WTC11 (cell line): ENCODE measurements around the gene GSG1L. TPM values are rescaled to one million over a fixed set of nuclear protein-coding genes. Genes with fewer than 3 reads are reported as not detected.

Experiments used
- ATAC-seq: fragments of 200-7000 bp; cut with Tn5 transposase; 2 replicates; pipeline ENCODE4 v1.10.0; 2021; ENCODE audit warnings: mild to moderate bottlenecking, moderate library complexity
- CTCF ChIA-PET: fragments of 300-600 bp; sonication (Branson Sonifier 250); formaldehyde crosslinking; loops from one replicate; lab custom pipeline; 2021; ENCODE audit warnings: antibody characterized with exemption; lab: Charles Lee
- POLR2A ChIA-PET: fragments of 350-600 bp; sonication (Branson Sonifier 250); formaldehyde crosslinking; loops from one replicate; lab custom pipeline; 2021; ENCODE audit warnings: antibody characterized with exemption; lab: Charles Lee
- DNase-seq: peaks from one replicate; pipeline ENCODE4 v3.0.0; 2021; ENCODE audit warnings: low spot score
- H3K27ac Mint-ChIP-seq: 2 replicates; pipeline ENCODE4 v1.8.0; 2021; ENCODE audit warnings: mixed read lengths
- H3K27me3 Mint-ChIP-seq: 2 replicates; pipeline ENCODE4 v1.8.0; 2021; ENCODE audit warnings: low read depth, mild to moderate bottlenecking, moderate library complexity, mixed read lengths
- H3K36me3 Mint-ChIP-seq: 2 replicates; pipeline ENCODE4 v1.8.0; 2021; ENCODE audit warnings: mixed read lengths
- H3K4me1 Mint-ChIP-seq: 2 replicates; pipeline ENCODE4 v1.8.0; 2022; ENCODE audit warnings: mixed read lengths
- H3K4me3 Mint-ChIP-seq: 2 replicates; pipeline ENCODE4 v1.8.0; 2021; ENCODE audit warnings: mild to moderate bottlenecking, moderate library complexity, mixed read lengths
- H3K9me3 Mint-ChIP-seq: 2 replicates; pipeline ENCODE4 v1.8.0; 2021; ENCODE audit warnings: mixed read lengths
- ATF2 ChIP-seq: sonication (generic); formaldehyde crosslinking; IDR thresholded peaks from 2 replicates; pipeline ENCODE4 v1.8.1; 2022; ENCODE audit warnings: low read depth, missing genetic modification reagents, borderline replicate concordance
- ATF3 ChIP-seq: sonication (generic); formaldehyde crosslinking; conservative IDR thresholded peaks from 2 replicates; pipeline ENCODE4 v1.8.1; 2022; ENCODE audit warnings: mild to moderate bottlenecking, missing genetic modification reagents
- E2F1 ChIP-seq: sonication (generic); formaldehyde crosslinking; IDR thresholded peaks from 2 replicates; pipeline ENCODE4 v1.8.0; 2022; ENCODE audit warnings: mild to moderate bottlenecking, missing genetic modification reagents
- ELF4 ChIP-seq: sonication (generic); formaldehyde crosslinking; IDR thresholded peaks from 2 replicates; pipeline ENCODE4 v1.8.1; 2022; ENCODE audit warnings: low read depth, mild to moderate bottlenecking, moderate library complexity, missing genetic modification reagents
- FOXK1 ChIP-seq: sonication (generic); formaldehyde crosslinking; IDR thresholded peaks from 2 replicates; pipeline ENCODE4 v1.8.0; 2022; ENCODE audit warnings: mild to moderate bottlenecking, moderate library complexity, missing genetic modification reagents
- HMGA2 ChIP-seq: fragments of 250-450 bp; sonication (Bioruptor Pico); IDR thresholded peaks from 2 replicates; pipeline ENCODE4 v1.4.0; 2021; ENCODE audit warnings: mild to moderate bottlenecking, moderate library complexity
- IRF1 ChIP-seq: sonication (generic); formaldehyde crosslinking; IDR thresholded peaks from 2 replicates; pipeline ENCODE4 v1.8.0; 2023; ENCODE audit warnings: missing genetic modification reagents
- JUN ChIP-seq: sonication (generic); formaldehyde crosslinking; IDR thresholded peaks from 2 replicates; pipeline ENCODE4 v1.8.0; 2023; ENCODE audit warnings: mild to moderate bottlenecking, missing genetic modification reagents
- MLX ChIP-seq: sonication (generic); formaldehyde crosslinking; IDR thresholded peaks from 2 replicates; pipeline ENCODE4 v1.8.1; 2023; ENCODE audit warnings: mild to moderate bottlenecking, missing genetic modification reagents, moderate library complexity
- MXD4 ChIP-seq: fragments of 250-450 bp; sonication (Bioruptor Pico); IDR thresholded peaks from 2 replicates; pipeline ENCODE4 v1.8.0; 2021; ENCODE audit warnings: mild to moderate bottlenecking, moderate library complexity, borderline replicate concordance
- TEAD4 ChIP-seq: sonication (generic); formaldehyde crosslinking; IDR thresholded peaks from 2 replicates; pipeline ENCODE4 v1.8.0; 2022; ENCODE audit warnings: mild to moderate bottlenecking, missing genetic modification reagents
- ZMAT4 ChIP-seq: fragments of 250-450 bp; sonication (Bioruptor Pico); IDR thresholded peaks from 2 replicates; pipeline ENCODE4 v1.9.0; 2021; ENCODE audit warnings: mild to moderate bottlenecking
- ZNF138 ChIP-seq: sonication (generic); formaldehyde crosslinking; conservative IDR thresholded peaks from 2 replicates; pipeline ENCODE4 v1.8.1; 2022; ENCODE audit warnings: mild to moderate bottlenecking, moderate library complexity, missing genetic modification reagents
- ZNF219 ChIP-seq: sonication (generic); formaldehyde crosslinking; IDR thresholded peaks from 2 replicates; pipeline ENCODE4 v1.8.0; 2023; ENCODE audit warnings: missing genetic modification reagents, mild to moderate bottlenecking, borderline replicate concordance
- ZNF532 ChIP-seq: fragments of 250-450 bp; sonication (Bioruptor Pico); IDR thresholded peaks from 2 replicates; pipeline ENCODE4 v1.9.0; 2021; ENCODE audit warnings: mild to moderate bottlenecking, borderline replicate concordance
- ZNF671 ChIP-seq: fragments of 250-450 bp; sonication (Bioruptor Pico); IDR thresholded peaks from 2 replicates; pipeline ENCODE4 v1.8.0; 2021; ENCODE audit warnings: mild to moderate bottlenecking
- total RNA-seq: library from RNA; stranded (reverse); gene quantifications from 3 replicates; pipeline ENCODE4 v1.2.3, GENCODE V29; 2021
- TF ChIP-seq, protein P1 (sequence below): sonication (generic); formaldehyde crosslinking; IDR thresholded peaks from 2 replicates; pipeline ENCODE4 v1.8.0; 2022; ENCODE audit warnings: missing genetic modification reagents
- TF ChIP-seq, protein P2 (sequence below): fragments of 250-450 bp; sonication (Bioruptor Pico); conservative IDR thresholded peaks from 2 replicates; pipeline ENCODE4 v1.9.0; 2021; ENCODE audit warnings: mild to moderate bottlenecking
- TF ChIP-seq, protein P3 (sequence below): sonication (generic); formaldehyde crosslinking; IDR thresholded peaks from 2 replicates; pipeline ENCODE4 v1.8.1; 2022; ENCODE audit warnings: mild to moderate bottlenecking, moderate library complexity, missing genetic modification reagents
- TF ChIP-seq, protein P4 (sequence below): sonication (generic); formaldehyde crosslinking; IDR thresholded peaks from 2 replicates; pipeline ENCODE4 v1.8.0; 2022; ENCODE audit warnings: mild to moderate bottlenecking, missing genetic modification reagents

The GSG1L gene
- total RNA-seq, 1 experiment from 2014 or later = 0.28 TPM

DNA sequence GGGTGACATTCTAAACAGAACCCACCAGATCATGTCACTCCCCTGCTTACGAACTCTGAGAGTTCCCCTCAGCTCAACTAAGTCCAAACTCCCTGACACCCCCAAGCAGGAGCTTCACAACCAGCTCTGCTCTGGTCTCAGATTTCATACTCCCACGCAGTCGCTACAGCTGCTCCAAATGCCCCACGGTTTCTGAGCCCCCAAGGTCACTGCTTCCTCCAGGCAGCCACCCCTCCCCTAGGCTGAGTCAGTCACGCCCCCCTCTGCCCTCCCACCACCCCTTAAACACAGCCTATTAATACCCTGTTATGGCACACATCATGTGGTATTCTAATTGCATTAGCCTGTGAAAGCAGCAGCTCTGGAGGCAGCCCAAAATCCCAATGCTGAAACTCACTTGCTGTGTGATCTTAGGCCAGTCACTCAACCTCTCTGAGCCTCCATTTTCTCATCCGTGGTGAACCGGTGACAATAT, 51.5 kb downstream of the GSG1L start:
- Mint-ChIP-seq H3K9me3 (no peaks in the 10 kb centered on the region; the same call in 1 of the 2 replicates), H3K4me1 (no peaks in the 10 kb centered on the region), H3K36me3 (no peaks in the 10 kb centered on the region), H3K27me3 (0 out of 2 replicates have a peak, but pooled peaks cover 3% of the 10 kb centered on the region), H3K4me3 (no peak overlapping the region), H3K27ac (no peak overlapping the region)
- ChIA-PET CTCF (interaction anchor here (0.7 to 1.3 kb wide), 3 partner anchors 79 to 145 kb away, joined by 3 to 4 read pairs (median 4); no protein-coding TSS in a partner anchor), POLR2A (no interaction called here)
- DNase-seq = no peak
- TF ChIP-seq ZMAT4 (CRISPR knock-in tag) (no peak), ZNF219 (no peak), IRF1 (CRISPR knock-in tag) (no peak), FOXK1 (CRISPR knock-in tag) (no peak), MXD4 (CRISPR knock-in tag) (no peak), ELF4 (CRISPR knock-in tag) (no peak), HMGA2 (no peak), ATF2 (CRISPR knock-in tag) (no peak), TEAD4 (no peak), MLX (CRISPR knock-in tag) (no peak), ZNF138 (CRISPR knock-in tag) (no peak), ATF3 (CRISPR knock-in tag) (no peak), E2F1 (no peak), ZNF671 (CRISPR knock-in tag) (no peak), JUN (CRISPR knock-in tag) (no peak), ZNF532 (no peak)
- TF ChIP-seq, protein P1, sequence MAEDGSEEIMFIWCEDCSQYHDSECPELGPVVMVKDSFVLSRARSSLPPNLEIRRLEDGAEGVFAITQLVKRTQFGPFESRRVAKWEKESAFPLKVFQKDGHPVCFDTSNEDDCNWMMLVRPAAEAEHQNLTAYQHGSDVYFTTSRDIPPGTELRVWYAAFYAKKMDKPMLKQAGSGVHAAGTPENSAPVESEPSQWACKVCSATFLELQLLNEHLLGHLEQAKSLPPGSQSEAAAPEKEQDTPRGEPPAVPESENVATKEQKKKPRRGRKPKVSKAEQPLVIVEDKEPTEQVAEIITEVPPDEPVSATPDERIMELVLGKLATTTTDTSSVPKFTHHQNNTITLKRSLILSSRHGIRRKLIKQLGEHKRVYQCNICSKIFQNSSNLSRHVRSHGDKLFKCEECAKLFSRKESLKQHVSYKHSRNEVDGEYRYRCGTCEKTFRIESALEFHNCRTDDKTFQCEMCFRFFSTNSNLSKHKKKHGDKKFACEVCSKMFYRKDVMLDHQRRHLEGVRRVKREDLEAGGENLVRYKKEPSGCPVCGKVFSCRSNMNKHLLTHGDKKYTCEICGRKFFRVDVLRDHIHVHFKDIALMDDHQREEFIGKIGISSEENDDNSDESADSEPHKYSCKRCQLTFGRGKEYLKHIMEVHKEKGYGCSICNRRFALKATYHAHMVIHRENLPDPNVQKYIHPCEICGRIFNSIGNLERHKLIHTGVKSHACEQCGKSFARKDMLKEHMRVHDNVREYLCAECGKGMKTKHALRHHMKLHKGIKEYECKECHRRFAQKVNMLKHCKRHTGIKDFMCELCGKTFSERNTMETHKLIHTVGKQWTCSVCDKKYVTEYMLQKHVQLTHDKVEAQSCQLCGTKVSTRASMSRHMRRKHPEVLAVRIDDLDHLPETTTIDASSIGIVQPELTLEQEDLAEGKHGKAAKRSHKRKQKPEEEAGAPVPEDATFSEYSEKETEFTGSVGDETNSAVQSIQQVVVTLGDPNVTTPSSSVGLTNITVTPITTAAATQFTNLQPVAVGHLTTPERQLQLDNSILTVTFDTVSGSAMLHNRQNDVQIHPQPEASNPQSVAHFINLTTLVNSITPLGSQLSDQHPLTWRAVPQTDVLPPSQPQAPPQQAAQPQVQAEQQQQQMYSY (CRISPR knock-in tag) = no peak
- TF ChIP-seq, protein P2, sequence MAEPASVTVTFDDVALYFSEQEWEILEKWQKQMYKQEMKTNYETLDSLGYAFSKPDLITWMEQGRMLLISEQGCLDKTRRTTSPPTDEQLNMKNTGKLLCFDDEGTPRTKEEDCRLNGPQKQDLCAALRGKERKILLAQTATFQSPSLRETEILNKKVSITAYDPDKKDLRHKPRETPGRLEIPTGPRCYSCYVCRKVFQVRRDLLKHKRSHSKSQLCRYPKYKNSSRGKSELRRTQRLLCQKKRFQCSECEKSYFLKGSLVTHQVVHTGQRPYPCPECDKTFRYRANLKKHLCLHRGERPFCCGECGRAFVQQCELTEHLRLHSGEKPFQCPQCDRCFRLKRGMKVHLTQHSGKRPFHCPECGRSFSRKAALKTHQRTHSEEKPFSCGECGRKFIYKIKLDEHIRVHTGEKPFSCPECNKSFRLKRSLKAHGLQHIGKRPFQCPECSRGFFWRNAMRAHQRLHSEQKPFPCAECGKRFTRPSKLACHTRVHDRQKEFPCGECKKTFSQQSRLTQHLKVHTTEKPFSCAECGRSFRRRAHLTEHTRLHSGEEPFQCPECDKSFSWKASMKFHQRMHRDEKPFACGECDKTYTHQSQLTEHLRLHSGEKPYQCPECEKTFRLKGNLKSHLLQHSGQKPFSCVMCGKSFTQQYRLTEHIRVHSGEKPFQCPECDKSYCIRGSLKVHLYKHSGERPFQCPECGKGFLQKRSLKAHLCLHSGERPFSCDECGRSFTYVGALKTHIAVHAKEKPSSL (CRISPR knock-in tag) = no peak
- TF ChIP-seq, protein P3, sequence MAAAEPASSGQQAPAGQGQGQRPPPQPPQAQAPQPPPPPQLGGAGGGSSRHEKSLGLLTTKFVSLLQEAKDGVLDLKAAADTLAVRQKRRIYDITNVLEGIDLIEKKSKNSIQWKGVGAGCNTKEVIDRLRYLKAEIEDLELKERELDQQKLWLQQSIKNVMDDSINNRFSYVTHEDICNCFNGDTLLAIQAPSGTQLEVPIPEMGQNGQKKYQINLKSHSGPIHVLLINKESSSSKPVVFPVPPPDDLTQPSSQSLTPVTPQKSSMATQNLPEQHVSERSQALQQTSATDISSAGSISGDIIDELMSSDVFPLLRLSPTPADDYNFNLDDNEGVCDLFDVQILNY (CRISPR knock-in tag) = no peak
- TF ChIP-seq, protein P4, sequence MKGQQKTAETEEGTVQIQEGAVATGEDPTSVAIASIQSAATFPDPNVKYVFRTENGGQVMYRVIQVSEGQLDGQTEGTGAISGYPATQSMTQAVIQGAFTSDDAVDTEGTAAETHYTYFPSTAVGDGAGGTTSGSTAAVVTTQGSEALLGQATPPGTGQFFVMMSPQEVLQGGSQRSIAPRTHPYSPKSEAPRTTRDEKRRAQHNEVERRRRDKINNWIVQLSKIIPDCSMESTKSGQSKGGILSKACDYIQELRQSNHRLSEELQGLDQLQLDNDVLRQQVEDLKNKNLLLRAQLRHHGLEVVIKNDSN = no peak
- no peak for ATAC-seq
